NOMO-1 treated with DMSO at 0.1 percent for 48 hours (cell line): ENCODE measurements around the gene EPS8.
A peak's percentile ranks its signal among the peaks of the same experiment; 100 is the strongest.
"Not testable (repeated sequence)": the region's sequence is repeated elsewhere in the genome, so short reads cannot be mapped to it uniquely, and the experiment has no call there.

Source experiments
- DNase-seq: peaks from one replicate; lab custom pipeline; 2025; ENCODE audit not compliant: unreplicated experiment; lab: John Stamatoyannopoulos, UW

EPS8 gene

GRCh38 chr12:15757553-15758255 lies 31.5 kb downstream of the EPS8 start:
- DNase-seq = peak; percentile 83

- DNase-seq = no peak
Observed at GRCh38 chr12:15756822-15757221, 32.4 kb downstream of the EPS8 start.

GRCh38 chr12:15754233-15754632 lies 35.0 kb downstream of the EPS8 start:
- DNase-seq = no peak

- DNase-seq = no peak
Observed at GRCh38 chr12:15752785-15753184, 36.4 kb downstream of the EPS8 start.

- no peak for DNase-seq
Observed at GRCh38 chr12:15751741-15752140, 37.4 kb downstream of the EPS8 start.

- no peak for DNase-seq
Observed at GRCh38 chr12:15749937-15750336, 39.3 kb downstream of the EPS8 start.

GRCh38 chr12:15741870-15742269 lies 47.3 kb downstream of the EPS8 start:
- not testable (repeated sequence) for DNase-seq

- DNase-seq = no peak
Observed at GRCh38 chr12:15741082-15741481, 48.1 kb downstream of the EPS8 start.

- DNase-seq = not testable (repeated sequence)
Observed at GRCh38 chr12:15740389-15740788, 48.8 kb downstream of the EPS8 start.

GRCh38 chr12:15738438-15739015 lies 50.7 kb downstream of the EPS8 start:
- DNase-seq = no peak

- no peak for DNase-seq
Observed at GRCh38 chr12:15735837-15736615, 53.2 kb downstream of the EPS8 start.

GRCh38 chr12:15733136-15733535 lies 56.1 kb downstream of the EPS8 start:
- DNase-seq = no peak

- DNase-seq = no peak
Observed at GRCh38 chr12:15732341-15733061, 56.7 kb downstream of the EPS8 start.

GRCh38 chr12:15731940-15732339 lies 57.2 kb downstream of the EPS8 start:
- no peak for DNase-seq

GRCh38 chr12:15729097-15729496 lies 60.1 kb downstream of the EPS8 start:
- DNase-seq = no peak

GRCh38 chr12:15728118-15728598 lies 61.0 kb downstream of the EPS8 start:
- no peak for DNase-seq

GRCh38 chr12:15726878-15727150 lies 62.4 kb downstream of the EPS8 start:
- no peak for DNase-seq

- DNase-seq = peak; percentile 67
Observed at GRCh38 chr12:15726027-15726877, 62.9 kb downstream of the EPS8 start.

GRCh38 chr12:15722951-15723350 lies 66.2 kb downstream of the EPS8 start:
- DNase-seq = no peak

GRCh38 chr12:15721316-15722115 lies 67.7 kb downstream of the EPS8 start:
- DNase-seq = no peak
